Peyer's patch (tissue), 4 donors: Measurements from ENCODE around the gene AXIN1. TPM values are rescaled to one million over a fixed set of nuclear protein-coding genes. Genes with fewer than 3 reads are reported as not detected.
"Not testable (repeated sequence)": the region's sequence is repeated elsewhere in the genome, so short reads cannot be mapped to it uniquely, and the experiment has no call there.

Source experiments
- DNase-seq, 3 donors: peaks; one replicate each; pipeline ENCODE4 v3.0.0-alpha.2; 2017 to 2019
- H3K27ac ChIP-seq, 4 donors: fragments of 200-600 bp; sonication (generic); one replicate each; pipeline ENCODE4 v1.5.1; 2016 to 2019
- H3K27me3 ChIP-seq, 2 donors: fragments of 200-600 bp; sonication (generic); one replicate each; pipeline ENCODE4 v1.5.1; 2019
- H3K36me3 ChIP-seq, 3 donors: fragments of 200-600 bp; sonication (generic); one replicate each; pipeline ENCODE4 v1.5.1; 2016 to 2019
- H3K4me1 ChIP-seq, 4 donors: fragments of 200-600 bp; sonication (generic); one replicate each; pipeline ENCODE4 v1.5.1; 2016 to 2019
- H3K4me3 ChIP-seq, 4 donors: fragments of 200-600 bp; sonication (generic); 1 replicate in 3 of 4; 2 replicates in 1 of 4; pipeline ENCODE4 v1.5.1; 2016 to 2019; ENCODE audit warnings: mild to moderate bottlenecking in 1 of 4
- H3K9me3 ChIP-seq, 4 donors: fragments of 200-600 bp; sonication (generic); one replicate each; pipeline ENCODE4 v1.5.1; 2016 to 2019; ENCODE audit warnings: mild to moderate bottlenecking in 1 of 4
- CTCF ChIP-seq, 6 experiments: fragments of 450-650 bp in 4 of 6; fragments of 200-600 bp in 2 of 6; sonication (generic) in 1 of 6; IDR thresholded peaks; one replicate each; pipeline ENCODE4 v1.5.1; 2017 to 2019; ENCODE audit warnings: antibody characterized with exemption in 6 of 6, mild to moderate bottlenecking in 3 of 6, moderate library complexity in 1 of 6
- POLR2A ChIP-seq, 2 donors: fragments of 450-650 bp; IDR thresholded peaks; one replicate each; pipeline ENCODE4 v1.5.1; 2017; ENCODE audit warnings: antibody characterized with exemption in 2 of 2, mild to moderate bottlenecking in 2 of 2, moderate library complexity in 2 of 2
- total RNA-seq, 4 donors: library from RNA; depleted of rRNA; stranded (reverse); fragments of >200 nt; gene quantifications; one replicate each; pipeline ENCODE4 v1.1.0, GENCODE V29; 2016

AXIN1 gene
- total RNA-seq, 4 donors from 2014 or later: 31.4 to 47.2 (median 37.3) TPM

- TF ChIP-seq CTCF (IDR thresholded peaks at IDR 0.05) (no peak), POLR2A (IDR thresholded peaks at IDR 0.05) (no peak)
- H3K27ac ChIP-seq: no peak overlapping the region
- peaks cover 0 to 27% (median 13%) of the 10 kb centered on the region in 4 donors for H3K4me1 ChIP-seq
- H3K4me3 ChIP-seq: no peak overlapping the region
- no peaks in the 10 kb centered on the region for H3K9me3 ChIP-seq
- DNase-seq: no peak
- H3K27me3 ChIP-seq: no peaks in the 10 kb centered on the region
- H3K36me3 ChIP-seq: peaks cover 0 to 28% (median 0%) of the 10 kb centered on the region in 3 donors
Observed at GRCh38 chr16:349211-349610, 3.3 kb downstream of the AXIN1 start.

- Histone ChIP-seq H3K36me3 (peaks cover 0 to 33% (median 0%) of the 10 kb centered on the region in 3 donors), H3K4me1 (peaks cover 0 to 25% (median 12%) of the 10 kb centered on the region in 4 donors)
- not testable (repeated sequence) for DNase-seq, H3K9me3 ChIP-seq, H3K27ac ChIP-seq, H3K27me3 ChIP-seq, H3K4me3 ChIP-seq
Observed at GRCh38 chr16:348495-348894, 4.0 kb downstream of the AXIN1 start.

DNA sequence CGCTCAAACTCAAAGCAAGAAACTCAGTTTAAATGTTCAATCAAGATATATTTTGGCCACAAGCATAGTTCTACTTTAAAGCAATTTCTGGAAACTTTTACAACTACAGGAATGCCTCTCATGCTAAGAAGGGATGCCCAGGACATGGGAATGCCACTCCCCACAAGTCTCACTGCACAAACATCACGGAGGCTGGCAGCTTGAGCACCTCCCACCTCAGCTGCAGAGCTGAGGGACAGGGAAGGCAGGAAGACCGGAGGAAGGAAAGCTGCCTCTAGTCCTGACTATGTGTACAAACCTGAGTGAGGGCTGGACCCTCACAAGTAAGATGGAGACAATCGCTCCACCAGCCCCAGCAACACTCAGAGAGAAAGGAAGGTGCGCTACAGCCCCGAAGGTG, 5.3 kb downstream of the AXIN1 start:
- Histone ChIP-seq H3K4me1 (peaks cover 0 to 20% (median 8%) of the 10 kb centered on the region in 4 donors), H3K9me3 (no peaks in the 10 kb centered on the region), H3K36me3 (peaks cover 0 to 37% (median 0%) of the 10 kb centered on the region in 3 donors), H3K4me3 (no peak overlapping the region), H3K27ac (no peak overlapping the region), H3K27me3 (no peaks in the 10 kb centered on the region)
- no peak for DNase-seq
- TF ChIP-seq CTCF (IDR thresholded peaks at IDR 0.05) (no peak), POLR2A (IDR thresholded peaks at IDR 0.05) (no peak)

DNA sequence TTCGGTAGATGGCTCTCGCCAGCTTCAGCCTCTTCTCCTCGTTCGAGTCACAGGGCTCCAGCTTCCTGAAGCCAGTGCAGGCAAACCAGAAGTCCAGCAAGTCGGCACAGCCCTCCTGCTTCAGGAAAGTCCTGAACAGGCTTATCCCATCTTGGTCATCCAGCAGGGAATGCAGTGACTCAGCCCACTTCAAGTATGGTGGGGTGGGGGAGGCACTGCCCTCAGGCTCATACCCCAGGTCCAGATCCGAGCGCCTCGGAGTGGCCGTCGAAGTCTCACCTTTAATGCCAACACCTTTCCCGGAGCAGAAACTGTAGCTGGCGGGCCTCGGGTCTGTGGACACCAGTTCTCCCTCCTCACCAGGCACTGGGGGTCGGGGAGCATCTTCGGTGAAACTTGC, 5.9 kb downstream of the AXIN1 start:
- no peaks in the 10 kb centered on the region for H3K9me3 ChIP-seq
- no peaks in the 10 kb centered on the region for H3K27me3 ChIP-seq
- H3K27ac ChIP-seq: no peak overlapping the region
- DNase-seq: no peak
- peaks cover 0 to 41% (median 0%) of the 10 kb centered on the region in 3 donors for H3K36me3 ChIP-seq
- peaks cover 0 to 20% (median 7%) of the 10 kb centered on the region in 4 donors for H3K4me1 ChIP-seq
- no peak overlapping the region for H3K4me3 ChIP-seq
- TF ChIP-seq POLR2A (IDR thresholded peaks at IDR 0.05) (no peak), CTCF (IDR thresholded peaks at IDR 0.05) (no peak)

- Histone ChIP-seq H3K27ac (no peak overlapping the region), H3K36me3 (peaks cover 0 to 41% (median 0%) of the 10 kb centered on the region in 3 donors), H3K9me3 (no peaks in the 10 kb centered on the region), H3K27me3 (no peaks in the 10 kb centered on the region), H3K4me1 (peaks cover 0 to 20% (median under 1%) of the 10 kb centered on the region in 4 donors), H3K4me3 (no peak overlapping the region)
- TF ChIP-seq CTCF (IDR thresholded peaks at IDR 0.05) (no peak), POLR2A (IDR thresholded peaks at IDR 0.05) (no peak)
- no peak for DNase-seq
Observed at GRCh38 chr16:345772-346171, 6.8 kb downstream of the AXIN1 start.

DNA sequence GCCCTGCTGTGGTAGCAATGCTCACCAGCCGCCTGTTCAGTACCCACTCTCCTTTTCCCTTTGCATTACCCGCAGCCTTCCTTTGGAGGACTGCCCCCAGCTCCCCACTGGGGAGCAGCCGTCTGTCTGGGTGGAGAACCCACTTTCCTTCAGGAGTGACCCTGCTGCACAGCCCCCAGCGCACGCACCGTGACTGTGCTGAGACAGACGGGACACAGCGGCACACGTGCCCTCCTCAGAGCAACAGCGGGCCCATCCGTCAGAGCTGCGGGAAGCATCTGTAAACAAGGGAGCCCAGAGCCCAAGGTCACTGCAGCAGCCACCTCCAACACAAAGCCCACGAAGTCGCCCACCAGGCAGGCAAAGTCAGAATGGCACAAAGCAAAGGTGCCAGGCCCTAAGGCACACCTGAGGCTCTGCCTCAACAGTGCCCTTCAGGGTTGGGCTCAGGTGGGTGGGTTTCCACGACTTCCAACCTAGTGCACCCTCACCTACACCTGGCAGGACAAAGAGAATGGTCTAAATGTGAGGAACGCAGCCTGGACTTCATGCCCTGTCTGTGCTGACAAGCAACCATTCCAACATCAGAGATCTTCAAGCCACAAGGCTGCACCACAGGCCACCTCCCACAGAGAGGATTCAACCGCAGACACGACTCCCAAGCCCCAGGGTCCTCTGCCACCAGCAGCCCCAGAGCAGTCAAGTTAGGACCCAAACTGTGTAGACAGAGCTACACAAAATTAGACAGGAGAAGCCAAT, 9.9 kb downstream of the AXIN1 start:
- H3K27me3 ChIP-seq: no peaks in the 10 kb centered on the region
- H3K4me1 ChIP-seq: peaks cover 0 to 30% (median 2%) of the 10 kb centered on the region in 4 donors
- DNase-seq: no peak
- TF ChIP-seq CTCF (IDR thresholded peaks at IDR 0.05) (no peak), POLR2A (IDR thresholded peaks at IDR 0.05) (no peak)
- H3K27ac ChIP-seq: no peak overlapping the region
- H3K4me3 ChIP-seq: no peak overlapping the region
- H3K36me3 ChIP-seq: peaks cover 0 to 41% (median 0%) of the 10 kb centered on the region in 3 donors
- H3K9me3 ChIP-seq: no peaks in the 10 kb centered on the region

- peaks cover 0 to 38% (median 0%) of the 10 kb centered on the region in 3 donors for H3K36me3 ChIP-seq
- not testable (repeated sequence) for DNase-seq, H3K4me3 ChIP-seq, H3K27me3 ChIP-seq, H3K9me3 ChIP-seq, H3K27ac ChIP-seq
- peaks cover 0 to 30% (median 2%) of the 10 kb centered on the region in 4 donors for H3K4me1 ChIP-seq
Observed at GRCh38 chr16:341974-342336, 10.6 kb downstream of the AXIN1 start.

GRCh38 chr16:341095-341973, 11.2 kb downstream of the AXIN1 start:
- H3K9me3 ChIP-seq, DNase-seq, H3K27ac ChIP-seq, H3K4me3 ChIP-seq, H3K27me3 ChIP-seq: not testable (repeated sequence)
- peaks cover 0 to 30% (median 2%) of the 10 kb centered on the region in 4 donors for H3K4me1 ChIP-seq
- peaks cover 0 to 32% (median 0%) of the 10 kb centered on the region in 3 donors for H3K36me3 ChIP-seq
